ENCODE measurements around the gene ATF7. TPM values are rescaled to one million over a fixed set of nuclear protein-coding genes. Genes with fewer than 3 reads are reported as not detected.

Gene ATF7
- polyA plus RNA-seq, 3 donors = 21.7 to 27.9 (median 24.4) TPM

DNA sequence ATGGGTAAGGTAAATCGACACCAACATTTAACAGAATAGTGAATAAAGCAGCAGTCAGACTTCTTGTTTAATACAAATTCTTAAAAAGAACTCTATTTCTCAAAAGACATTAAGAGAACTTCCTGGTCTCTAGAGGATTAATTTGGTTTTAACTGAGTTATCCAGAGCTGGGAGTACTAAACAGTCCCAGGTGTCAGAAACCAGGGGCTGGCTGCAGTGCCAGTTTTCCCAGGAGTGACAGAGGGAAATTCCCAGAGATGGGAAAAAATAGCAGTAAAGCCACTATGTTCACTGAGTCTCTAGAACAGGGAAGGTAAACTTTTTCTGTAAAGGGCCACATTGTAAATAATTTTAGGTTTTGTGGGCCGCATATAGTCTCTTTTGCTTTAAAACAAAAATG is 40.9 kb upstream of the ATF7 start:
- Histone ChIP-seq H3K27ac (ENCODE audit: low read depth in 1 of 2, low read length in 2 of 2) (no peak overlapping the region), H3K4me2 (replicated peaks; ENCODE audit: extremely low read depth, low read length, poor library complexity, severe bottlenecking) (no peak overlapping the region), H3K79me2 (ENCODE audit: insufficient read depth, low read length) (peaks cover 31% of the 10 kb centered on the region), H3K9ac (ENCODE audit: insufficient read depth, low read length, poor library complexity, severe bottlenecking) (no peak overlapping the region), H3K4me1 (ENCODE audit: control insufficient read depth in 1 of 2, insufficient read depth in 2 of 2, low read length in 2 of 2) (no peaks in the 10 kb centered on the region), H3K4me3 (replicated peaks in 1 of 3; ENCODE audit: low read depth in 2 of 3, low read length in 3 of 3) (no peak overlapping the region), H3K9me3 (replicated peaks in 1 of 2; ENCODE audit: control insufficient read depth in 1 of 2, insufficient read depth in 1 of 2, low read length in 2 of 2) (no peaks in the 10 kb centered on the region), H2AFZ (ENCODE audit: insufficient read depth, low read depth, low read length, poor library complexity, severe bottlenecking) (no peak overlapping the region), H4K20me1 (ENCODE audit: insufficient read depth, low read length) (peaks cover 48% of the 10 kb centered on the region), H3K27me3 (ENCODE audit: control insufficient read depth in 2 of 2, insufficient read depth in 2 of 2, low read length in 2 of 2) (no peaks in the 10 kb centered on the region), H3K36me3 (replicated peaks in 1 of 2; ENCODE audit: control insufficient read depth in 1 of 2, insufficient read depth in 2 of 2, low read length in 2 of 2) (peaks cover 79 to 88% of the 10 kb centered on the region in 2 donors)
- TF ChIP-seq, protein P1, sequence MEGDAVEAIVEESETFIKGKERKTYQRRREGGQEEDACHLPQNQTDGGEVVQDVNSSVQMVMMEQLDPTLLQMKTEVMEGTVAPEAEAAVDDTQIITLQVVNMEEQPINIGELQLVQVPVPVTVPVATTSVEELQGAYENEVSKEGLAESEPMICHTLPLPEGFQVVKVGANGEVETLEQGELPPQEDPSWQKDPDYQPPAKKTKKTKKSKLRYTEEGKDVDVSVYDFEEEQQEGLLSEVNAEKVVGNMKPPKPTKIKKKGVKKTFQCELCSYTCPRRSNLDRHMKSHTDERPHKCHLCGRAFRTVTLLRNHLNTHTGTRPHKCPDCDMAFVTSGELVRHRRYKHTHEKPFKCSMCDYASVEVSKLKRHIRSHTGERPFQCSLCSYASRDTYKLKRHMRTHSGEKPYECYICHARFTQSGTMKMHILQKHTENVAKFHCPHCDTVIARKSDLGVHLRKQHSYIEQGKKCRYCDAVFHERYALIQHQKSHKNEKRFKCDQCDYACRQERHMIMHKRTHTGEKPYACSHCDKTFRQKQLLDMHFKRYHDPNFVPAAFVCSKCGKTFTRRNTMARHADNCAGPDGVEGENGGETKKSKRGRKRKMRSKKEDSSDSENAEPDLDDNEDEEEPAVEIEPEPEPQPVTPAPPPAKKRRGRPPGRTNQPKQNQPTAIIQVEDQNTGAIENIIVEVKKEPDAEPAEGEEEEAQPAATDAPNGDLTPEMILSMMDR (IDR thresholded peaks at IDR 0.05) = no peak
- no peak overlapping the region for H3K27ac Mint-ChIP-seq
- intact Hi-C loops (cut with micrococcal nuclease) = no loop called here
- H3K9me3 Mint-ChIP-seq = peaks cover 0 to 1% (median 0%) of the 10 kb centered on the region in 7 donors
- no CpG with 5 or more reads among the region's 2 CpGs for WGBS (ENCODE audit: insufficient coverage)
- DNase-seq = no peak
- H3K4me3 Mint-ChIP-seq = no peak overlapping the region
- H3K36me3 Mint-ChIP-seq = peaks cover 63 to 98% of the 10 kb centered on the region in 2 donors
- H3K4me1 Mint-ChIP-seq = no peaks in the 10 kb centered on the region
- H3K27me3 Mint-ChIP-seq (ENCODE audit: low read depth in 3 of 3) = no peaks in the 10 kb centered on the region

DNA sequence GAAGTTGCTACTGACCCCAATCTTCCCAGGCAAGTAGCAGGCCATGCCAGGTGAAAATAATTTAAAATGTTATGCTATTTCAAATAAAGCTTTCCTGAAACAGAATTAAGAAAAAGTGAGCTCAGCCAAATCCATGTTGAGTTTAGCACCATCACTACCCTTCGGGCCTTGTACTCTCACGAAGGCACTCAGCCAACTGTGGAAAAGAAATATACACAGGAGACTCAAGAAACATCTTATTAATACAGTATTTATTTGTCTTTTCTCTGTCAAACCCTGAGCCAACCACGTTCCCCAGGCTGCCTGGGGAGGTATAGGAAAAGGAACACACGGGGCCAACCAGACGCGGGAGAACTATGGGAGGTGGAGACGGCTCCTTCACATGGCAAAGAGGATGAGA is 38.8 kb upstream of the ATF7 start:
- Mint-ChIP-seq H3K9me3 (peaks cover 0 to 1% (median 0%) of the 10 kb centered on the region in 7 donors), H3K4me3 (no peak overlapping the region), H3K27me3 (ENCODE audit: low read depth in 3 of 3) (no peaks in the 10 kb centered on the region), H3K4me1 (no peaks in the 10 kb centered on the region), H3K36me3 (peaks cover 52 to 92% of the 10 kb centered on the region in 2 donors), H3K27ac (peak overlapping the region in 3 of 7 donors; percentile 11 to 61 (median 52))
- H3K4me1 ChIP-seq (ENCODE audit: control insufficient read depth in 1 of 2, insufficient read depth in 2 of 2, low read length in 2 of 2) = no peaks in the 10 kb centered on the region
- H2AFZ ChIP-seq (ENCODE audit: insufficient read depth, low read depth, low read length, poor library complexity, severe bottlenecking) = no peak overlapping the region
- no peak overlapping the region for H3K9ac ChIP-seq (ENCODE audit: insufficient read depth, low read length, poor library complexity, severe bottlenecking)
- H3K4me2 ChIP-seq (replicated peaks; ENCODE audit: extremely low read depth, low read length, poor library complexity, severe bottlenecking) = no peak overlapping the region
- 83% methylated on average over 1 of the region's 7 CpGs for WGBS (ENCODE audit: insufficient coverage)
- no peaks in the 10 kb centered on the region for H3K27me3 ChIP-seq (ENCODE audit: control insufficient read depth in 2 of 2, insufficient read depth in 2 of 2, low read length in 2 of 2)
- no peak overlapping the region for H3K27ac ChIP-seq (ENCODE audit: low read depth in 1 of 2, low read length in 2 of 2)
- H3K79me2 ChIP-seq (ENCODE audit: insufficient read depth, low read length) = peaks cover 10% of the 10 kb centered on the region
- intact Hi-C loops (cut with micrococcal nuclease) = no loop called here
- no peak overlapping the region for H3K4me3 ChIP-seq (replicated peaks in 1 of 3; ENCODE audit: low read depth in 2 of 3, low read length in 3 of 3)
- no peak for DNase-seq
- TF ChIP-seq, protein P1 (IDR thresholded peaks at IDR 0.05) = no peak
- H4K20me1 ChIP-seq (ENCODE audit: insufficient read depth, low read length) = peaks cover 30% of the 10 kb centered on the region
- peaks cover 59 to 75% of the 10 kb centered on the region in 2 donors for H3K36me3 ChIP-seq (replicated peaks in 1 of 2; ENCODE audit: control insufficient read depth in 1 of 2, insufficient read depth in 2 of 2, low read length in 2 of 2)
- no peaks in the 10 kb centered on the region for H3K9me3 ChIP-seq (replicated peaks in 1 of 2; ENCODE audit: control insufficient read depth in 1 of 2, insufficient read depth in 1 of 2, low read length in 2 of 2)

Measured in CD14-positive monocyte (primary cell).